ENCODE data around the gene M1AP.
A peak's percentile ranks its signal among the peaks of the same experiment; 100 is the strongest.

M1AP gene

GRCh38 chr2:74655579-74655978 lies 7.4 kb upstream of the M1AP start:
- no peak for DNase-seq (ENCODE audit: low spot score)
- no peak for TF ChIP-seq CTCF (IDR thresholded peaks at IDR 0.05)
- Histone ChIP-seq H3K27ac (no peak overlapping the region), H3K4me3 (no peak overlapping the region)

- DNase-seq (ENCODE audit: low spot score): peak; percentile 96
- Histone ChIP-seq H3K4me3 (peak within 1 kb of the TSS; percentile 82), H3K27ac (peak within 1 kb of the TSS; percentile 21 to 61)
- TF ChIP-seq CTCF (IDR thresholded peaks at IDR 0.05): no peak
These were observed 6.1 kb upstream of the M1AP start, which contains the start of gene SEMA4F for GRCh38 chr2:74653985-74654882. Gene SEMA4F, plus strand, starts transcription at chr2:74654247. Its CDS starts 130 bp downstream, at chr2:74654377.

- no peak overlapping the region for H3K27ac ChIP-seq
- DNase-seq (ENCODE audit: low spot score): no peak
- no peak for TF ChIP-seq CTCF (IDR thresholded peaks at IDR 0.05)
- peak overlapping the region; percentile 82 for H3K4me3 ChIP-seq
These were observed 5.5 kb upstream of the M1AP start for GRCh38 chr2:74653589-74653984.

- no peak for TF ChIP-seq CTCF (IDR thresholded peaks at IDR 0.05)
- no peak for DNase-seq (ENCODE audit: low spot score)
- no peak overlapping the region for H3K4me3 ChIP-seq
- H3K27ac ChIP-seq: no peak overlapping the region
These were observed 1.2 kb downstream of the M1AP start for GRCh38 chr2:74646834-74647482.

- no peak for TF ChIP-seq CTCF (IDR thresholded peaks at IDR 0.05)
- no peak overlapping the region for H3K27ac ChIP-seq
These were observed 1.9 kb downstream of the M1AP start for GRCh38 chr2:74646201-74646600.

GRCh38 chr2:74645344-74645743 lies 2.8 kb downstream of the M1AP start:
- no peak overlapping the region for H3K4me3 ChIP-seq
- no peak overlapping the region for H3K27ac ChIP-seq
- TF ChIP-seq CTCF (IDR thresholded peaks at IDR 0.05): no peak
- no peak for DNase-seq (ENCODE audit: low spot score)

More at GRCh38 chr2:74646201-74646600, 1.9 kb downstream of the M1AP start:
- H3K4me3 ChIP-seq: no peak overlapping the region
- DNase-seq (ENCODE audit: low spot score): no peak

All from coronary artery (tissue), 2 donors.